GM23248 (cell line): ENCODE results near the gene GSTM2.

Experiments
- EZH2 ChIP-seq: fragments of 200-600 bp; sonication (generic); IDR thresholded peaks from 2 replicates; pipeline ENCODE4 v1.6.1; 2018; ENCODE audit warnings: antibody characterized with exemption, mild to moderate bottlenecking; ENCODE audit not compliant: insufficient read depth, poor library complexity, severe bottlenecking
- EZH2phosphoT487 ChIP-seq: fragments of 200-600 bp; sonication (generic); IDR thresholded peaks from 2 replicates; pipeline ENCODE4 v1.6.1; 2018; ENCODE audit warnings: antibody characterized with exemption, moderate library complexity, mild to moderate bottlenecking, low read depth; ENCODE audit not compliant: insufficient read depth

DNA sequence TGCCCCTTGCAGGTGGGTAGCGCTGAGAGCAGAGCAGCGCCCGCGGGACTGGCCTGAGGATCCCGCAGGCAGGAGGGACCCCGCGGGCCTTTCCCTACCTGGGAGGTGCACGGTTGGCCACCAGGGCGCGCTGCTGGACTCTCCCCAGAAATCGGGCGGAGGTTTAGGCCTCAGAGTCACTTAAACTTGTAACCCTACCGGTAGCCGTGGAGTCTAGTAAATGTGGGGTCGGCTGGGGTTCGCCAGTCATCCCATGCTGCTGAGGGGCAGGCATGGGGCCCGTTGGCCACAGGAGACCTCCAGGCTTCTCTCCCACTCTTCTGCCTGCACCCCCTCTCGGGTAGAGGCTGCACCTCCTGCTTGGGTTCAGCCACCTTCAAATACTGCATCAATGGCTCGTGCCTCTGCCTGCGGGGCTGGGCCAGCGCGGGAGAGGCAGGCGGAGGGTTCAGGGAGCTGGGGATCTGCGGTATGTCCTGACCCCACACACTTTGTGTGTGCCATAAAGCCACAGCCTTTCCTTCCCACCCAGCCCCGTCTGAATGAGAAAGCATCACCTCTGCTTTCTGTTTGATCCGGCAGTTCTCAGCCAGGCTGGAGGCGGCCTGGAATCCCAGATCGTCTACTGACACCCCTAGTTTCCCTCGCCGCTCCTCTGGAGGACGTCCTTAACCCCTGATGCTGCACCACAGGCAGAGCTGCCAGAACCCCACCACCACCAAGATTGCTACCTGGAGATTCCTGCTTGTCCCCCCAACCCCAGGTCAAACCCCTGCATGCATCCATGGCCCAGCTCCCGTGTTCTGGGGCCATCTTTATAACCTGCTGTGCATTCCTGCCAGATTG lies 24.2 kb upstream of the GSTM2 start:
- TF ChIP-seq EZH2 (no peak), EZH2phosphoT487 (no peak)
